Measurements from ENCODE around the gene UBE2Q2. TPM values are rescaled to one million over a fixed set of nuclear protein-coding genes. Genes with fewer than 3 reads are reported as not detected.

The UBE2Q2 gene
- polyA plus RNA-seq, 1 donor = 60.4 TPM

- DNase-seq = no peak
Observed at GRCh38 chr15:75923756-75924155, 80.5 kb downstream of the UBE2Q2 start.

- no peak for DNase-seq
Observed at GRCh38 chr15:75924576-75924975, 81.3 kb downstream of the UBE2Q2 start.

- no peak for DNase-seq
Observed at GRCh38 chr15:75925440-75925839, 82.2 kb downstream of the UBE2Q2 start.

GRCh38 chr15:75926931-75927330, 83.7 kb downstream of the UBE2Q2 start:
- no peak for DNase-seq

- DNase-seq = no peak
Observed at GRCh38 chr15:75927601-75928000, 84.4 kb downstream of the UBE2Q2 start.

- peak; percentile 61 for DNase-seq
Observed at GRCh38 chr15:75928680-75929608, 85.7 kb downstream of the UBE2Q2 start.

- no peak for DNase-seq
Observed at GRCh38 chr15:75929799-75930565, 86.7 kb downstream of the UBE2Q2 start.

- no peak for DNase-seq
Observed at GRCh38 chr15:75930866-75931265, 87.6 kb downstream of the UBE2Q2 start.

- DNase-seq = no peak
Observed at GRCh38 chr15:75942464-75942863, 99.2 kb downstream of the UBE2Q2 start.

GRCh38 chr15:75943246-75943645, 100.0 kb downstream of the UBE2Q2 start:
- DNase-seq = no peak

- DNase-seq = no peak
Observed at GRCh38 chr15:75943713-75944215, 100.5 kb downstream of the UBE2Q2 start.

- DNase-seq = no peak
Observed at GRCh38 chr15:75945953-75946352, 102.7 kb downstream of the UBE2Q2 start.

- DNase-seq = no peak
Observed at GRCh38 chr15:75947092-75947491, 103.8 kb downstream of the UBE2Q2 start.

- no peak for DNase-seq
Observed at GRCh38 chr15:75948761-75949296, 105.6 kb downstream of the UBE2Q2 start.

Other genes starting within 250 kb of the UBE2Q2 start
- 30.1 TPM for gene SNUPN, start 217.7 kb upstream of the UBE2Q2 start, polyA plus RNA-seq (ENCODE audit: insufficient read length)
- 48.0 TPM for gene IMP3, start 203.2 kb upstream of the UBE2Q2 start, polyA plus RNA-seq (ENCODE audit: insufficient read length)
- 18.7 TPM for gene SNX33, start 195.5 kb upstream of the UBE2Q2 start, polyA plus RNA-seq (ENCODE audit: insufficient read length)
- 6.4 TPM for gene CSPG4, start 130.6 kb upstream of the UBE2Q2 start, polyA plus RNA-seq (ENCODE audit: insufficient read length)
- gene FBXO22, start 60.4 kb downstream of the UBE2Q2 start, polyA plus RNA-seq (ENCODE audit: insufficient read length) = 52.2 TPM
- 10.2 TPM for gene NRG4, start 169.0 kb downstream of the UBE2Q2 start, polyA plus RNA-seq (ENCODE audit: insufficient read length)
- gene TMEM266, start 216.5 kb downstream of the UBE2Q2 start, polyA plus RNA-seq (ENCODE audit: insufficient read length) = 12.3 TPM

Measured in left kidney (tissue), 2 donors.